Lung microvascular endothelial cell (primary cell): Measurements from ENCODE around the gene PHF12. TPM values are rescaled to one million over a fixed set of nuclear protein-coding genes. Genes with fewer than 3 reads are reported as not detected.
A peak's percentile ranks its signal among the peaks of the same experiment; 100 is the strongest.
"Not testable (repeated sequence)": the region's sequence is repeated elsewhere in the genome, so short reads cannot be mapped to it uniquely, and the experiment has no call there.

Source experiments
- DNase-seq, 2 donors: peaks; one replicate each; pipeline versions ENCODE4 v3.0.0 to v3.0.0-alpha.2; 2010; ENCODE audit warnings: low read depth in 2 of 2
- total RNA-seq: library from RNA; depleted of rRNA; stranded (reverse); fragments of >200 nt; gene quantifications from 2 replicates; pipeline ENCODE4 v1.2.1, GENCODE V29; 2014

The PHF12 gene
- total RNA-seq, 1 donor from 2014 or later: 6.5 TPM

- no peak for DNase-seq
These were observed 66.0 kb downstream of the PHF12 start for GRCh38 chr17:28885363-28885762.

GRCh38 chr17:28883967-28884702 lies 67.2 kb downstream of the PHF12 start:
- DNase-seq: no peak

GRCh38 chr17:28882154-28882895 lies 69.0 kb downstream of the PHF12 start:
- no peak for DNase-seq

- no peak for DNase-seq
These were observed 69.7 kb downstream of the PHF12 start for GRCh38 chr17:28881533-28882056.

- DNase-seq: no peak
These were observed 70.8 kb downstream of the PHF12 start for GRCh38 chr17:28880572-28880945.

- DNase-seq: no peak
These were observed 71.3 kb downstream of the PHF12 start for GRCh38 chr17:28879886-28880571.

- peak; percentile 39 to 46 for DNase-seq
These were observed 72.3 kb downstream of the PHF12 start for GRCh38 chr17:28878981-28879380.

GRCh38 chr17:28878158-28878910 lies 73.0 kb downstream of the PHF12 start:
- no peak for DNase-seq

- not testable (repeated sequence) for DNase-seq
These were observed 74.1 kb downstream of the PHF12 start for GRCh38 chr17:28877150-28877711.

- no peak for DNase-seq
These were observed 75.3 kb downstream of the PHF12 start for GRCh38 chr17:28875848-28876550.

GRCh38 chr17:28874750-28875149 lies 76.6 kb downstream of the PHF12 start:
- no peak for DNase-seq

GRCh38 chr17:28873839-28874238 lies 77.5 kb downstream of the PHF12 start:
- DNase-seq: no peak

- DNase-seq: peak in 1 of 2 donors; percentile 31
These were observed 80.2 kb downstream of the PHF12 start for GRCh38 chr17:28871056-28871579.

- no peak for DNase-seq
These were observed 84.0 kb downstream of the PHF12 start for GRCh38 chr17:28867276-28867675.

GRCh38 chr17:28865946-28866752 lies 85.2 kb downstream of the PHF12 start:
- peak; percentile 48 to 78 for DNase-seq

- peak in 1 of 2 donors; percentile 25 for DNase-seq
These were observed 86.1 kb downstream of the PHF12 start for GRCh38 chr17:28864991-28865849.

GRCh38 chr17:28863953-28864352 lies 87.4 kb downstream of the PHF12 start:
- DNase-seq: no peak

- no peak for DNase-seq
These were observed 88.8 kb downstream of the PHF12 start for GRCh38 chr17:28862561-28862960.
